ENCODE data around the gene MEF2C.

MEF2C gene

DNA sequence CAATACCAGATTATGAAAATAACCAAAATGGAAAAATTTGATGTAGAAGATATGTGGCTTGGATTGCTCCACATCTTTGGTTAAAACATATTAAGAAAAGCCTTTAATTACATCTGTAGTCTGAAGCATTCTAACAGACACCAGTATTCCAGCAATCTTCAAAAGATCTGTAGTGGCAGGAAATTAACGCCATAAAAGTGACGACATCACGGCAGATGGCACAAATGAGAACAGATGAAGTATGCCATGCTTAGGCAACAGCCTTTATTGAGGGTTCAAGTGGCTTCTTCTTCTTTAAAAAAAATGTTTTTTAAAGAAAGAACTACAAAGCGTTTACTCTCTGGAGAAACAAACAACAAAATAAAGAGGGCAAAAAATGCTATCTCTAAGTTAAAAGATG is 164.2 kb downstream of the MEF2C start:
- no peak for DNase-seq (ENCODE audit: low read depth in 3 of 3)

DNA sequence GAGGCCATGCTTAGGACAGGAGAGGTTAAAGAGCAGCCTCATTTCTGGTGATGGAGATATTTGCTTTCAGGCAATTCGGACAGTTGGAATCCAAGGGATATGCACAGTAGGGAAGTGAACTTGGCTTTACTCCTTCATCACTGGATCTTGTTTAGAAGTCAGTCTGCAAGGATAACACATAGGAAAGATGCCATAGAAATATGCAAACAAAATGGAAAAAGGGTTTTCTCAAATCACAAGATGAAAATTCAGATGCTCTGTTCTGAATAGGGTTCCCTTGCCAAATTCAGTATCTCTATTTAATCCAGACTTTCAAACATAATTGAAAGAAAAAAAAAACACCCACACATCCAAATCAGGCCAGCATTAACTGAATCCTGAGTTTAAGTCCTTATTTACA is 166.9 kb downstream of the MEF2C start:
- no peak for DNase-seq (ENCODE audit: low read depth in 3 of 3)

DNA sequence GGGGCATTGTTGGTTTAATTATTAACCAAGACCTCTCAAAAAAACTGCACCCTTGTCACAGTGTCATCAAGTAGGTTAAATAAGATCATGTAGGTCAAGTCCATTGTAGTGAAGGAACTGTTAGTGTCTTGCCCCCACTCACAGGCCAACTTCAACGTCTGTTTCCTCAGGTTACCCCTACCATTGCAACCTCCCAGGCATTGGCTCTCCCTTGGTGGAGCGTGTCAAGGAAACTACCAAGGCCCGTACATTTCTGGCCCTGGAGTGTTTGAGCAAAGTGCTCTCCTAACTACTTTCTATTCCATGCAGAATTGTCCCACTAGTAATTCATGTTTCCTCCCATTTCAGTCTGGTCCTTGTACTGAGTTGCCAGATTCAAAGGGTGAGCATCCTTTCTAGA is 167.5 kb downstream of the MEF2C start:
- DNase-seq (ENCODE audit: low read depth in 3 of 3) = no peak

DNA sequence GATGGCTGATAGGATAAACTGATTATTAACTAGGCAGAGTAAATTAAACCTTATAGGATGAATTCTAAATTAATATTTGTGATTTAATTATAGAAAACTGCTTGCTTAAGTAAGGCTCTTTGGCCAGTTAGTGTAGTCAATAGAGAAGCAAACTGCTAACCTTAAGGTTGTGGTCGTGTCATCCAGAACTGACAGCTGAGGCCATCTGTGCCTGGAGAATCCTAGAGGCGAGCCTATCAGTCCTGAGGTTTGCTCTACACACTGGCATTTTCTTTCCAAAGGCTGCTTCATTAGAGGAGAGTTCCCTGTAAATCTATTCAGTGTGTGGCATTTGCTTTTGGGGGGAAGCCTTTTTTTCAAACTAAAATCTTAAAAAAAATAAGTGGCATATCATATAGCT is 169.2 kb downstream of the MEF2C start:
- DNase-seq (ENCODE audit: low read depth in 3 of 3) = no peak

DNA sequence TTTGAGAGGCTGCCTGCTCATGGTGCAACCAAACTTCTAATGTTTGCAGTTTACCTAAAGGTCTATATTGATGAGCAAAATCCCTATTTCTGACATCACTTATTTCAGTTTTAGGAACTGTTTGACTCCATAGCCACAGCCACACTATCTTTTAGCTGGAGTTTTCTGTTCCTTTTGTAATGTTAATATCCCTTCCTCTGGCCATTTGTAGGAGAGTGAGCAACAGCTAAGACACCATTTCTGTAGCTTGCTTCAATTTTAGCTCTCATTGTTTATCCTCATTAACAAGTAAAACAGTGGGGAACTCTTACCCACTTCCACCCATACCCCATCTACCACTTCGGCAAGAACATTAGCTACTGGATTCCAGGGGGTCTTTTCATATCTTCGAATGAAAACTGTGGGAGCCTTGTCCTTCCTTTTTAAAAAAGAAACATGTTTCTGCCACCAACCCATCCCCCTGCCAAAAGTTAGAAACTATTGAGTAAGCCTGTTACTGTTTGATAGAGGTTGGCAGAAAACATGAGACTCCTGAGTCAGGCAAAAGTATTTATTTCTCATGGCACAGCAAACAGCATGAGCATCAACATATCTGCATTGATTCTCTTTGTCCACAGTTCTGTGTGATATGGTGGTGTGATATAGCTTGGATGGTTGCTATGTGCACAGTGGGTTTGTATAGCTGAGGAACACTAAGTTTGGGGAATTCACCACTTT is 174.1 kb downstream of the MEF2C start:
- no peak for DNase-seq (ENCODE audit: low read depth in 3 of 3)

DNA sequence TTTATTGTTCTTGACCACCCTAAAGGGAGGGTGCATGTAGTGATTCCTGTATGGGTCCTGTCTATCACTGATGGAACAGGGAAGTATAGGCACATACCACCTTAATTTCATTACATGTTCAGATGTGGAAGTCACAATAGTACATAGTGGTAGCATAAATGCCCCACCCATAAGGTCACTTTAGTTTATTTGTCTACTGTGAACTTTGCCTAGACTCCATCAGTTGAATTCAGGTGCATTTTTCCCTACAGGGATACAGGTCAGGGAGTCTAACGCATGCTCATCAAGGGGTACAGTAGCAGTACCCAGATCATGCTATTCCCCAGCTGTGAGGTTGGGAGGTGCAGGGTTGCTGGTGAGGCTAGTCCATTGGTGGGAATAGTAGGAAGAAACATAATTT is 175.0 kb downstream of the MEF2C start:
- DNase-seq (ENCODE audit: low read depth in 3 of 3) = no peak

DNA sequence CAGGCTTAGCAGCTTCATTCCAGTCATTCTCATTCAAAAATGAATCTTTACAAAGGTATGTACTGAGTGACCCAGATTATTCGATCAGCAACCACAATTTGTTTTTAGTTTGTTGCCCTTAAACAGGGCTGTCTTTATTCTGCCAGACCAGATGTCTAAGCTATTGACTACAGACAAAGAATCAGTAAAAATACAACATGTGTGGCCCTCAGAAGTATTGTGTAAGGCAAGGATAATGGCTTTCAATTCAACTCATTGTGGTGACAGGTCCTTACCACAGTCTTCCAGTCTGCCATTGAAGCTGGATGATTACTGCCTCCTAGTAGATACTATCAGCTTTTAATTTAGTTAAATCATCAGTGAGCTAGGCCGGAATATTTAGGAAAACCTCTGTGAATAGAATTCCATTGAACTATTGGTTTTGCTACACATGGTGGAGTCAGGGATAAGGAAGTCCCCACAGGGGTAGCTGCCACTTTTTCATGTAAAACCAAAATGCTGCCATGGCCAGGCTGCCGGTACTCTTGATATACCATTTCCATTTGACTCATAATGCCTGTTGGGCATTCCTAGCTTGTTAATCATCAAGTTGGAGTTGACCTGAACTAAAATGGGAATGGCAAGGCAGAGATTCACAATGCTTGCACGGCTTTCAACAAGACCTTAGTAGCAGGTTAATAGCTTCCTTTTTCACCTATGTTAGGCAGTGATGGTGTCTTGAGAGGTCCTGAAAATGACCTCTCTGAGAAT is 175.6 kb downstream of the MEF2C start:
- DNase-seq (ENCODE audit: low read depth in 3 of 3) = no peak

DNA sequence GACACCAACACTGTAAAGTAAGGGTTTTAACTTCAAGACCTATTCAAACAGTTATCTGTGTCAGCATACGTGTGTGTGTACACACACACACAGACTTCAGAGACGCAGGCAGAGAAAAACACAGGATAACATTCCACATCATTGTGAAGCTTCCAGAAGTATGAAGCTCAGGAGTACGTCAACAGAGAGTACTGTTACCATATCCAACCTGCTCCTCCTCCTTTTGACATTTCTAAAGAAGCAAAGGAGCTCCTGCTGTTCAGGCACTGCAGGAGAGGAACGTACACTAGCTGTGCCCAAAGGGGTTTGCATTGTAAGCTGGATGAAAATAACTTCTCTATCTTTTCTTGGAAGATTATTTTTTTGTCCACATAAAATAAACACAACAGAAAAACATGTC is 180.7 kb downstream of the MEF2C start:
- DNase-seq (ENCODE audit: low read depth in 3 of 3) = no peak

DNA sequence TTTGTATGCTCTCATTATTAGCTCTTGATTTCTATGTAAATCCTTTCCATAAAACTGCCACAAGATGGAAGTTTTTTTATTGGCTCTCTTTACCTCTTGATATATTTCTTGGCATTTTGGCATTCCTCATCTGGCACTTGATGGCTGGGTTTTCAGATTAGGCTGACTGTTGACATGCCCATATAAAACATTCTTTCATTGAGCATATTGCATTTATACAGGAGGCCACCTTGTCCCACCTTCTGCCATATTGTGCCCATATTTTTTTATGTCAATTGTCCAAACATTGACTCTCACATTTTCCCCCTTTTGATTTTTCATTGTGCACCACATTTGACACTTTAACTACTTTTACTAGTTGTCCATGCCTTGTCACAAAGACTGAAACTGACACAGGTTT is 182.9 kb downstream of the MEF2C start:
- no peak for DNase-seq (ENCODE audit: low read depth in 3 of 3)

DNA sequence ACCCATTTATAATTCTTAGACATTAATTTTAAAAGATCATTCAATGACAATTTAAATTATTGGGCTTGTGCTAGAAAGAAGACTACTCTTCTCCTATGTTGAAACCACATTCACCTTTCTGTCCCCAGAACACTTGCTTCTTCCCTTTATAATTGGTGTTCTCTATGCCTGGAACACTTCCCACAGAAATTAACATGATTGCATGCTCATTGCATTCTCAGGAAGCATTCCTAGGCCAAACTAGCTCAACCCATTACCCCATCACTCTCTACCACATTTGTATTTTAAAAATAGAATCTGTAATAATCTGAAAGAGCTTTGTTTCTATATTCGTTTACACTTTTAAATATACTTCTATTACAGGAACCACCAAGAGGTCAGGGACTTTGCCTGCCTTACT is 184.7 kb downstream of the MEF2C start:
- no peak for DNase-seq (ENCODE audit: low read depth in 3 of 3)

DNA sequence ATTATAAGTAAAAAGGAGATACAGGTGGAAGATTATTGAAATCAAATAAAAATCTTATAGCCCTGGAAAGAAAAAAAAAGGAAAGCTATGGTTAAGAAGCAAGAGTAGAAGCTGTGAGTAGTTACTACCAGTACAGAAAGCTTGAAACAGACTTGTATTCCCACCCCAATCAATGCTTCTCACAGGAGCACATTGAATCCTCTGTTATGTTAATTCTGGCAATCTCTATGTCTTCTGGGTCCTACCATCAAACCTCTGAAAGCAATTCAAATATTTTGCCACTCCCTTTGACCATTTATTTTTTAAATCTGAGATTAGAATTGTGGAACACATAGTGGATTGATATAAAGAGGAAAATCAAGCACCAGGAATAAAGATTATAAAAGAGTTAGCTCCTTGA is 186.5 kb downstream of the MEF2C start:
- no peak for DNase-seq (ENCODE audit: low read depth in 3 of 3)

DNA sequence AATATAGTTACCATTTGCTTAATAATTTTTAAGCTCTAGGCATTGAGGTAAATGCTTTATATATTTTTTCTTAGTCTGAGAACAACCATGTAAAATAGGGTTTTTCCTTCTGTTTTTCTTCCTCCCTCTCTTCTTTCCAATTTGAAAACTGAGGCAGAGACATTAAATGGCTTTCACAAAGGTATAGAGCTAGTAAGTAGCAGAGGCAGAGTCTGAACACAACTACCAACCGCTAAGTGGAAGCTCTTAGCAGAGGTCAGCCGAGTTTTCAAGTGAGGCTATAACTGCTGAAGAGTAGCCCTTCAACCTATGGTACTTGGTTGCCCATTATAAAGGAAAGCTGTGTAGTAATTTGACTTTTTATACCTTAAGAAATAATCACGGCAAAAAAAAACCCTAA is 187.1 kb downstream of the MEF2C start:
- DNase-seq (ENCODE audit: low read depth in 3 of 3) = no peak

DNA sequence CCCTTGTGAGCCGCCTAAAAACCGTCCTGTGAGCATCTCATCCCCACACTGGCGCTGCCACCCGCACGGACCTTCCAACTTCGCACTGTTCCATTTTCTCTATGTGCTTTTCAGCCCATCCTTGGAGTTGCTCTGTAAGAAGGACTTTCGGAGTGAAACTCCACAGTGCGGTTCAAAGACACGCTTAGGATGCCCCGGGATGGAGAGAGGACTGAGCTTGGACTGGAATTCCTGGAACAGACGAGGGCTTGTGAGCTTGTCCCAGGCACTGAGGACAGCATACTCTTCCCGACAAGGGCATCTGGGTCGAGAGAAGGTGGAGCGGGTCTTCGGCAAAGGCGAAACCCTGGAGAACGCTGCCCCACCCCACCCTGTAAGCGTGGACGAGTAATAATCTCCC is 187.8 kb downstream of the MEF2C start:
- DNase-seq (ENCODE audit: low read depth in 3 of 3) = no peak

DNA sequence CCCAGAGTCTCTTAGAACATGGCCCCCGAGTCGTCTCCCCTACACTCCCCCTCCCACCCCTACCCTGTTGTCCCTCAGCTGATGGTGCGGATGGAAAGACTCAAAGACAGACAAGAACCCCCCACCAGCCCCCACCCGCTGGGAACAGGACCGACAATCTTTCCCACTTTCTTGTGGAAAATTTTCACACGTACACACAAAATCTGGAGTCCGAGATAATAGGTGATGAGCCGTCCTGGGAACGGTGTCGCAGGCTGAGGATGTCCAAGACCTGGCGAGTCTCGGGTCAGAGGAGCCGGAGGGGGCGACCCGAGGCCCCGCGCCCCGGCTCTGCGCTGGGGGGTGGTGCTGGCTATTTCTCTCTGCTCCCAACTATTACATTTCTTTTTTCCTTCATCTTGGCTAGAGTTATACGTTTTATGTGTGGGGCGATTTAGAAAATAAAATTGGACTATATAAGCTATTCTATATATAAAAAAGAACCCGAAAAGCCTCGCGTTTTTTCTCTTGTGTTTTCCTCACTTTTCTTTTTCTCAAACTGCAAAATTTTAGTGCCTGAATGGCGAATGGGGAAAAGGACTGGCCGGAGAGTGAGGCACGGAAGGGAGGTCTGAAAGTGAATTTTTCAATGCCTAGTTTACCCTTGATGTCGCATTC is 188.8 kb downstream of the MEF2C start:
- DNase-seq (ENCODE audit: low read depth in 3 of 3) = no peak

DNA sequence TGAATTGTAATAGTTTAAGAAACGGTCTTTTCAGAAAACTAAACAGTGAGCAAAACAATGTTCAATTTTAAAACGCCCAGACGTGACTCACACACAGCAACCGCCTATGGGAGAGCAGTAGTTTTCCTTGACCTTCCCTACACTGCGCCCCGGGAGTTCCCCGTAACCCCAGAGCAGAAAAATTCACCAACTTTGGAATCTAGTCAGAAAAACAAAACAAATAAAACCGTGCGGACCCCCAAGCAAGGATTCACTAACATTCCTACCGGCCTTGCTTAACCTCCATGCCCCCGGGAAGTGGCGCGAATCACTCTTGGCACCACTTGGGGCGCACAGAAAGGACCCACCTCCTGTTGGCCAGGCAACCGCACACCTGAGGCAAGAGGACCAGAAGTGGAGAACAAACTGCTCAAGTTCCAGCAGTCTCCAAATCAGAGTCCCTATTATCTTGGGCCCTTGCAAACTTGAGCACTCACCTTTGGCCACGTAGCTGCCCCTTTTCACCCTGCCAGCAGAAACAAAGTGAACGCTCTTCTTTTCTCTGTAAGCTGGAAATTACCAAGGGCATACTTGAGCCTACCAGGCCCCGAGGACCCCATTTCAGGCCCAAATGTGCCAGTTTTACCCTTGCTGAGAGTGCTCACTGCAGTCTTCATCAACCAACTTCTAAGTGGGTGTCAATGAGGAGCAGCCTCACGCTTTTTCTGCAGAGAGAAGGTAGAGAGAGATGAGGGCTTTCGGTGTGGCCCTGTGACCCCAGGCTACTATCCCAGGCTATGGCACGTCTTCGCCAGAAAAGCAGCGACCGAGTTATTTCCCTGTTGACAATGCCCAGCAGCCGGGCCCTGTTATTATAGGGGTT is 189.7 kb downstream of the MEF2C start:
- no peak for DNase-seq (ENCODE audit: low read depth in 3 of 3)

DNA sequence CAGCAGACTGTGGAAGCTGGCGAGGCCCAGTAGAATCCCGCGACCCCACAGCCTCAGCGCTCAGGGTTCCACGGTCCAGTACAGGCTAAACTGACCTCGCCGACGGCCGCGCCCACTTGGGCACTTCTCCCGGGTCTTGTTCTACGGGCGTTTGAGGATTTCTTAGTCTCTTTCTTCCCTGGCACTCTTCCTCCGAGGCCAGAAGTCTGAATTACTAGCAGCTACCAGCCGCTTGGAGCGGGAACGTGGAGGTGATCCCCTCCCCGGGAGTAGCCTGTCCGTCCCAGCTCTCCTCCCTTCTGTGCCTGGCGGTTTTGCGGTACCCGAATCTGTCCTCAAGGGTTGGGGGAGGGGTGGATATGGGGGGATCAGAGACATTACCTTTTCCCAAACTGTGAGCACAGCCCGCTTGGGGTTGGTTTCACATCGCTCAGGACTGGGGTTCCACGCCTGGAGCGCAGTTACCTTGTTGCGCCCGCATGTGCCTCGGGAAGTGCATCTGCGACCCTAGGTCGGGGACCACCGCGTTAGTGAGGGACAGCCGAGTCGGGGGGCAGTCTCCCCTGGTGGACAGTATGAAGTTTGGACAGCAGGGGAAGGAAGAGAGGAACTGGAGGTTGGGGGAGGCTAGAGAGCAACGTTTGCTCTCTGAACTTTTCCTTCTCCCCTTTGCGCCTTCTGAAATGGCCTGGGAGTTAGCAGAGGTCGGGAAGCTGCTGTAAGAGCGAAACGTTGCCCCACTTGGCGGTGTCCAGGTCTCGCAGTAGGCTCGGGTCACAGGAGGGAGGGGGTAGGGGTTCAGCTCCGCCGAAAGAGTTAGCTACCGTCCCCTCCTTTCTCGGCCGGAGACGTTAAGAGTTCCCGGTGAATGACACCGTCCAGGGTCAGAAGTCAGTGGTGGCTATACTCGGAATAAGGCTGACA is 190.8 kb downstream of the MEF2C start:
- DNase-seq (ENCODE audit: low read depth in 3 of 3) = no peak

DNA sequence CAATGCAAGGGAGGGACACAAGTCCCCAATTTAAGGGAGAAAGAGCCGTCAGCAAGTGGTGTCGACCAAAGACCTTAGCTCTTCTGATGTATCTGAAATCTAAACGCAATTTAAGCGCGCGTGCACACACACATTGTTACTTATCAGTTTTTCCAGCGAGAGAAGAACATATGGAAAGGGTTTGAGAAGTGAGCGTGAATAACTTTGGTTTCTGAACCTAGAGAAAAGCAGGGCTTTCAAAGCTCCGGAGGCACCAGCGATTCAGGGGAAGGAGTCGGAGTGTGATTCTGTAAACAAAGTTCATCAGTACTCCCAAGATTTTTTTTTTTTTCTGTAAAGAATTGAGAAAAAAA is 191.8 kb downstream of the MEF2C start:
- no peak for DNase-seq (ENCODE audit: low read depth in 3 of 3)

DNA sequence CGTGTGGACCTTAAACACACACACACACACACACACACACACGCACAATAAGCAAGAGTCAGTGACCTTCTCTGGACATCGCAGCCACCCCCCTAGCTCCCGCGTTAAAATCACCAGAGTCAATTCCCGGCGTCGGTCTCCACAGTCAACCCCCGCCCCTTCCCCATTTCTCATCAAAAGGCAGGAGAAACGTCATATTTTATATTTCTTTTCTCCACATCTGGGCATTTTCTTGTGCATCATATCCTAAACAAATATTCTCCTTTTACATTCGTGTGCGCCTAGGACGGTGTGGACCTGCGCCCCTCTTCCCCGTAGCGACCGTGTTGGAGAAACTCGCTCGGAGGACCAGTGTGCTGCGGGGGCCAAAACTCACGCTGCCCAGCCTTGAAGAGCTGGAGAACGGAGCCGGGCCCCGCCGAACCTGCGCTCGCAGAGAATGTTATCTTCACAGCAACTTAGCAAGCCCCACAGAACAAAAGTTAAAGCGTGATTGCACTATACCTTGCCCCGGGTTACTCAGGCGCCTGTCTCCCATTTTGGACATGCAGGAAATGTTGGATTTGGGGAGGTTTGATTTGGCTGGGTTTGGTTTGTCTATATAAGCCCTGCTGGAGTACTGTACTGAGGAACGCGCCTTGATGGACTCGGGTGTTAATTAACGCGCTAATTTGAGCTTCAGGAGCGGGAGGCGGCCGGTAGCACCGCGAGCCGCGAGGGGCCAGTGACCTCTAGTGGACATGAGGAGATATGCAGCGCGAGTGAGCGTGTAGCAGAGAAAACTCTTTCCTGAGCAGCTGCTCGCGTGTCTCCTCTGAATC is 192.4 kb downstream of the MEF2C start:
- DNase-seq (ENCODE audit: low read depth in 3 of 3) = peak; percentile 23 to 28 (median 25)

DNA sequence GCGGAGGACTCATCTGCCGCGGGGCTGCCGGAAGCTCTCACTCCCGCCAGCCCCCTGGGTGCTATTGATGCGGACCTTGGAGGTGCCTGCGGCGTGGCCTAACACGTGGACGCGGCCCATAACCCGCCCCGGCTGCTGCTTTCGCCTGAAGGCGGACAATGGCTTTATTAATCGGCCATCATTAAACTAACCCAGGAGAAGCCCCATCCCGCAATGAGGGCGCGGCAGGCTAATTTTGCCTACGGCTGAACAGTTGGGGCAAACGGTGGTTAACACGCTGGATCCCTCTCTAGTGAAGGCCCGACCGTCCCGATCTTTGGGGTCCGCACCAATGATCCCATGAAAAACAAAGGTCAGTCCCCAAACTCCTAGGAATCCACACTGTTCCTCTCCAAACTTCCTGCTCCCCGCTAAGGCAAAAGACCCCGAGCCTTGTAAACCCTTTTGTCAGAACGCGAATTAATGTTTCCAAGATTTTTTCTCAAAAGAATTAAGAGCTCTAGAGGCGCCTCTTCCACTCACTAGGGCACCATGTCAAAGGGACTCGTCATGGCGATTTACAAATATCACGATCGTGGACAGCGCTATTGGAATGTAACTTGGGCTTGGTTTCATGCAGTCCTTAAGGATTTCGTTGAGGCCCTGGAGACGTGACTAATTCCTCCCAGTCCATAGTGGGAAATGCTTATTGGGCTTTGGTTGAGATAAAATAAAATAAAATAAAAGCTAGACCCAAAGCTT is 193.1 kb downstream of the MEF2C start:
- no peak for DNase-seq (ENCODE audit: low read depth in 3 of 3)
